LNCaP clone FGC (cell line): Measurements from ENCODE around the gene SH3D19.
"Not testable (repeated sequence)": the region's sequence is repeated elsewhere in the genome, so short reads cannot be mapped to it uniquely, and the experiment has no call there.

Experiments
- DNase-seq: peaks from one replicate; pipeline ENCODE4 v3.0.0-alpha.2; 2011; ENCODE audit warnings: low read depth
- H3K4me3 ChIP-seq: 2 replicates; pipeline ENCODE4 v1.5.1; 2011; ENCODE audit warnings: mild to moderate bottlenecking, low read depth, low read length, control low read depth
- CTCF ChIP-seq: IDR thresholded peaks from 2 replicates; pipeline ENCODE4 v1.5.1; 2012; ENCODE audit warnings: mild to moderate bottlenecking; ENCODE audit not compliant: control insufficient read depth, insufficient read depth; ENCODE audit errors: extremely low read depth

Gene SH3D19

GRCh38 chr4:151144329-151145072 is 180.9 kb downstream of the SH3D19 start:
- no peak for TF ChIP-seq CTCF
- H3K4me3 ChIP-seq: no peak overlapping the region
- no peak for DNase-seq

- H3K4me3 ChIP-seq: no peak overlapping the region
- DNase-seq: no peak
- TF ChIP-seq CTCF: no peak
Measured at GRCh38 chr4:151143811-151144210, 181.6 kb downstream of the SH3D19 start.

- TF ChIP-seq CTCF: no peak
- DNase-seq: no peak
- H3K4me3 ChIP-seq: no peak overlapping the region
Measured at GRCh38 chr4:151143162-151143561, 182.2 kb downstream of the SH3D19 start.

GRCh38 chr4:151142758-151143157 is 182.6 kb downstream of the SH3D19 start:
- DNase-seq: no peak
- H3K4me3 ChIP-seq: no peak overlapping the region
- TF ChIP-seq CTCF: no peak

- no peak for DNase-seq
- no peak for TF ChIP-seq CTCF
- H3K4me3 ChIP-seq: no peak overlapping the region
Measured at GRCh38 chr4:151139814-151140213, 185.6 kb downstream of the SH3D19 start.

GRCh38 chr4:151136048-151136447 is 189.4 kb downstream of the SH3D19 start:
- not testable (repeated sequence) for DNase-seq, H3K4me3 ChIP-seq

GRCh38 chr4:151133311-151133710 is 192.1 kb downstream of the SH3D19 start:
- no peak for TF ChIP-seq CTCF
- no peak for DNase-seq
- H3K4me3 ChIP-seq: no peak overlapping the region
